HT-29 (cell line): ENCODE results near the gene ZNF319. TPM values are rescaled to one million over a fixed set of nuclear protein-coding genes. Genes with fewer than 3 reads are reported as not detected.

ENCODE experiments used
- DNase-seq: peaks from one replicate; pipeline ENCODE4 v3.0.0-alpha.2; 2015; ENCODE audit warnings: low spot score
- total RNA-seq: library from RNA; depleted of rRNA; stranded (reverse); fragments of >200 nt; shearing (Covaris generic); gene quantifications from 2 replicates; pipeline ENCODE4 v1.2.3, GENCODE V29; 2014

ZNF319 gene
- total RNA-seq, 1 experiment from 2014 or later, result 2.0 TPM

GRCh38 chr16:58037365-58038057 lies 37.0 kb upstream of the ZNF319 start:
- DNase-seq, result no peak

GRCh38 chr16:58036943-58037342 lies 36.5 kb upstream of the ZNF319 start:
- no peak for DNase-seq

DNA sequence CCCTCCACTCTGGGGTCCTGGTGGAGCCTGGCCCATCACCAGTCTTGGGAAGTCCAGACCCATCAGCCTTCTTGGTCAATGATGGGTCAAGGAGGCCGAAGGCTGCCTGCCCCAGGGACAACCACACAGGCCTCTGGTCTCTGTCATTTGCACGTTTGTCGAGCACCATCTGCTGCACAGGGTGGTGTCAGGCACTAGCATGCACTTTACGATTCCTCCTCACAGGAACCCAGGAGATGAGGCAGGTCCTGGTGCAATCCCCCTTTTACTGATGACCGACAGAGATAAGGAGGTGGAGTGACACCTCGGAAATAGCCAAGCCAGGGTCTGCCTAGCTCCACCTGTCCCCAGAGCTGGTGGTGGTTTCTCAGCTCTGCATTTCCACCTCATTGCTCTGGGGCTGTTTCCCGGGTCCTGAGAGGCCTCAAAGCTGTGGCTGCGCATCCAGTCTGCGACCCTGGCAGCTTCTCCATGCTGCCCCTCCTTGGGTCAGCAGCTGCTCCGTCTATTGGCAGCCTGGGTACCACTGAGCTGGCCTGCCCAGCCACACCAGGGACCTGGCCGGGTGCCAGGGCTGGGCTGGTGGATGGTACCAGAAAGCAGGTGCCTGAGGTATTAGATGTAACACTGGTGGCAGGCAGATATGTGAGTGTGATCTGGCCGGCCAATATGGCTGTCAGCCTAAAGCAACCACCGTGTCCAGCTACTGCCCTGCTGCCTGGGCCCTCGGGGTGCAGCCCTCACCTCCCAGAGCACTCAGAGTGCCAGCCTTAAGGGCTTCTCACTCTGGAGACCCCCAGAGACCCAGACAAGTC lies 35.1 kb upstream of the ZNF319 start:
- DNase-seq, result no peak

DNA sequence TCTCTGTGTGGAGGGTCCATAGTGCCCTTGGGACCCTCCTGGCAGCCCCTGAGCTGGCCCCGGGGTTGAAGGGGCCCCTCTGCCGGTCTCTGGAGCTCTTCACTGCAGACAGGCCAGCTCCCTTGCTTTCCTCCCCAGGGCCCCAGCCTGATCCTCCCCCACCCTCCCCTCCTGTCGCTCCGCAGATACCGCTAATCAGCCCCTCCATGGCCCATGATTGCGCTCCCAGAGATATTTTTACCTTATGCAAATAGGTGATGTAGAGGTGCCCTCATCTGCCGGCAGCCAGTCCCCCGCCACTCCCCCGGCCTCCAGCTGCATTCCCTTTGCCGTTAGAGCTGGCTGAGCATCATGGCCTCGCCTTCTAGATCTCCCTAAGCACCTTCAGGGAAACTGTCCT lies 34.3 kb upstream of the ZNF319 start:
- no peak for DNase-seq

- DNase-seq, result no peak
These were observed 33.7 kb upstream of the ZNF319 start for GRCh38 chr16:58034128-58034685.

GRCh38 chr16:58032710-58033293 lies 32.3 kb upstream of the ZNF319 start:
- DNase-seq, result no peak

GRCh38 chr16:58031016-58031800 lies 30.7 kb upstream of the ZNF319 start:
- no peak for DNase-seq

DNA sequence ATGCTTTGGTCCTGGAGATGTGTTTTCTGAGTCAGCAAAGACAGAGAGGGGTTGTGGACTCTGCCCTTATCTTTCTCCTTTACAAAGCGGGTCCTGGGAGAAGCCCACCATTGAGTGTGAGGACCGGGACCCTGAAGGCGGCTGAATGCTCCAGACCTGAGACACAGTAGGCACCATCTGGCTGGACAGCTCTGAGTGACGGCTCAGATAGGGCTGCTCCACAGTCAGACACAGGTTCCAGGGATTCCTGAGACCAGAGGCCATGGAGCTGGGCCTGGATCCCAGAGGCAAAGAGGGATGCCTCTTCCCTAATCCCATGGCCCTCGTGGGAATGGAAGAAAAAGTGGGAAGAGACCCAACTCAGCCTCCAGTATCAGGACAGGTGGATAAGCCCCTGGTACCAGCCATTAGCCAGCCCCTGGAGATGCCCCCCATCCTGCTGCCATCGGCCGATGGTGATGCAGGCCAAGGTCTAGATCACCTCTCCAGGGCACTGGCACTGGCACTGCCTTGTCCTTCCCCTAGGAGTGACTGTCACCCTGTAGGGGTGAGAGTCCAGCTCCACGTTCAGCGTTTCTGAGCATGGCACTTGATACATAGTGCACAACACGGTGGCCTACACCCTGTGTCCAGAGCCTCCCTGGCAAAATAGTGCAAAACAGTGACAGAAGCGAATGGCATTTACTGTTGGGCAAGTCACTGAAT lies 29.8 kb upstream of the ZNF319 start:
- DNase-seq, result no peak

GRCh38 chr16:58029410-58029809 lies 28.9 kb upstream of the ZNF319 start:
- DNase-seq, result no peak

DNA sequence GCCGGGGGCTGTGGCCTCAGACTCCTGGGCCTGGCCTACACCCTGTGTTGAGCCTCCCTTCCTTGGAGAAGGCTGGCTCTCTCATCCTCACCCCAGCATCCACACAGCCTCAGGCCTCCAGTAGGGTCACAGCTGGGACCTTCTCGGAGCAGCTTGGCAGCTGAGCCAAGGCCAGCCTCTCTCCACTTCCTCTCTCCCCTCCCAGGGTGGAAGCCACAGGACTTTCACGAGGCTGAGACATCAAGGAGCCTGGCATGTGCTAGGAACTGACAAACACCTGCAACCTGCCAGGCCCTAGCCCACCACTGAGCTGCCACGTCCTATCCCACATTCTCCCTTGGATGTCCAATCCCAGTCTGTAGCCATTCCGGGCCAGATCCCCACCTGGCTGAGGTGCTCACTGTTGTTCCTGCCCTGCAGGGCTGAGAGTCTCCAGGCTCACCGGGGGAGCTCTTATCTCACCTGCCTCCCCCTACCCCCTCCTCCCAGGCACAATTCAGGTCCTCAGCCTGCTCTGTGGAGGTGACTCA lies 28.1 kb upstream of the ZNF319 start:
- DNase-seq, result no peak

DNA sequence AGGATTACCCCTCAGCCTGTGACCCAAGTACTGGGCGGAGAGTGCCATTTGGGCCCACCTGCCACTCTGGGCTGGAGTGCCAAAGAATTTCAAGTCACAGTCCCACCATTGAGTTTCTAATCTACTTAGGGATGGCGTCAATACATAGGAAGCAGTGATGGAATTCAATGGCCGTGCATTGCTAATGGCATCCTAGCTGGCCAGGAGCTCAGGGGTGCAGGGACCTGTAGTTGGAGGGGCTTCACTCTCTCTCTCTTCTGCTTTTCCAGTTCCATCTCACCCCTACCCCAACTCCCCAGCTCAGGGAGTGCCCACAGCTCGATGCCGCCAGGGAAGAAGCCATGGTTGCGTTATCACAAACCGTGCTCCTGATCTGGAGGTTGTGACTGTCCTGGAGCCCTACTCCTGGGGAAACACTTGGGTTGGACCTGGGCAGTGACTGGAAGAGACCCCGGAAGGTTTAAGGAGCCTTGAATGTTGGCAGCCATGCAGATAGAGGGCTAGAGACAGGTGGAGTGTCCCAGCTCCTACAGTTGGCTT lies 27.5 kb upstream of the ZNF319 start:
- DNase-seq, result no peak

DNA sequence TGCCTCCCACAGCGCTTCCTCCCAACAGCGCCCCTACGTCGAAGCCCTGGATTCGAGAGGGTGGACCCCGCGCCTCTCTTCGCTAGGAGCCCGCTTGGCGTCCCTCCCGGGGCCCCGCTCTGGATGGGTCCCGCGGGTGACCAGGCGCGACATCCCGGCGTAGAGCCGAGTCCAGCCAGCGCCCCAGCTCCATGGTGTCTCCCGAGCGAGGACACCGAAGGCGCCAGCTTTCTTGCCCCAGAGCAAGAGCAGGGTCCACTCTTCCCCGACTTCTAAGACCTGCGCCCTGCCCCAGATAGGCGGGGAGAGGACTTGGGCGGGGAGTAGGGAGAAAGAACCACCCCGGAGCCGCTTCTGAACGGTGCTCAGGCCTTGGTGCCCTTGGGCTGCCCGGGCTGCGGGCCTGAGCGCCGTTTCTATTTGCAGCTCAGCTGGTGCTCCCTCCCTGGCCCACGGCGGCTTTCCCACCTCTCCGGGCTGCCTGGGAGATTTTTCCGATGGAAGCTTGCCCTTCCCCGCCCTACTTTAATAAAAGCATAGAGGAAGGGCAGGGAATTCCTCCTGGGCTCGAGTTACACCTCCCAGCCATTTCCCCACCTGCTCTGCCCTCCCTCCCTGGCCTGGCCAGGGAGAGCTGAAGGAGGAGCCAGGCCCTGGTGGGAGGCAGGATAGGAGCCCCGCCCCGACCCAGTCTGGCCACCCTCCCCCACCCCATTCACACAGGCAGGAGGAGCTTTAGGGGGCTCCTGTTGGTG lies 26.9 kb upstream of the ZNF319 start:
- peak; percentile 73 for DNase-seq

DNA sequence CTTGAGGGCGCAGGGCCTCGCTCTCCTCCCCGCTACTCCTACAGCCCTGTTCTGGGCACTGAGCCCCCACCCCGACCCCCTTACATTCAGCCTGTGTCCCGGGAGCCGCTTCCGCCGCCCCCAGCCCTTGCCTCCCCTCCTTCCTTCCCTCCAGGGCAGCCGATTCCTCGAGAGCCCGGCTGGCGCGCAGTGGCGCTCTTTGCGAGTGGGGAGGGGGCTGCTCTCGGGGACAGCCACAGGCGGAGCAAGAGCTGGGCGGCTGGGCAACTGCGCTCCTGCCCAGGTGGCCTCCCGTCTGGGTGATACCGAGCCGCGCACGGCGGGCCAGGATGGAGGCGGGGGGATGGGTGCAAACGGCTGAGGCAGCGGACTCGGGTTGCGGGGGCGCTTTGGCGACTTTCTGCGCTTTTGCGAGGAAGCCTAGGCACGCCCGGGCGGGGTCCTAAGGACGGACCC lies 26.3 kb upstream of the ZNF319 start:
- DNase-seq, result no peak

- peak; percentile 45 for DNase-seq
These were observed 25.8 kb upstream of the ZNF319 start for GRCh38 chr16:58026139-58026704.

DNA sequence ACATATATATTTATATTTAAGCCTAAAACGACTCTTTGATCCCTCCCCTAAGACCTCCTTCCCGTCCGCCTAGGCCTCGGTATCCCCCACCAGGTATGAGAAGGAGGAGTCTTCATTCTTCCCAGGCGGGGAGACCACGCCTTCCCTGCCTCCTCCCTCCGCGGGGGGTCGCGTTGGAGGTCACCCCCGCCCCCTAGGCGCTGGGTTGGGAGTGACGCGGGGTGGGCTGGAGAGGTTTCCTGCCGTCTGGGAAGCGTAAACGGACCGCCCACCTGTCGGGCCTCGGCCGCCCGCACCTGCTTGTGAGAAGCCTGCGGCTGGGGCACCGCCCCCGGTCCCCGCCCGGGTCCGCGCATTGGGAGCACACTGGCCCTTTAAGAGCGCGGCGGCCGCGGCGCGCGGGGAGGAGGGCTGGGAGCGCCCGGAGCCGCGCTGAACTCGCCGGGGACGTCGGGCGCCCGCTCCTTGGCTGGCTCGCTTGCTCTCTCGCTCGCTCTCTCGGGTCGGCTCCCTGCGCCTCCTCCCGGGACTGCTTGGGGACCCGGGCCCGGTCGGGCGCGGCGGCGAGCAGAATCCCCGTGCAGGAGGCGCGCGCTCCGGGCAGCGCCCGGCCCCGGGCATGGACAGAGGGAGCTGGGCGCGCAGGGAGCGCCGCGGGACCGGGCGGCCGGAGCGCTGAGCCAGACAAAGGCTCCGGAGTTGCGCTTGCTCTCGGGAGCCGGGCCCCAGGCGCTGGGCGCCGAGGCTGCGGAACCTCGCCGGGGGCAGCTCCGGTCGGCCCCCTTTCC lies 25.1 kb upstream of the ZNF319 start, which contains the start of gene MMP15:
Gene MMP15, plus strand, starts transcription at position 404 of the 788 bp plus-strand sequence. CDS start 597 bp downstream, outside the sequence.
- DNase-seq, result peak; percentile 95

- peak; percentile 83 for DNase-seq
These were observed 24.2 kb upstream of the ZNF319 start for GRCh38 chr16:58024486-58025350.
